ENCODE measurements around the gene COL9A2.

Gene COL9A2

DNA sequence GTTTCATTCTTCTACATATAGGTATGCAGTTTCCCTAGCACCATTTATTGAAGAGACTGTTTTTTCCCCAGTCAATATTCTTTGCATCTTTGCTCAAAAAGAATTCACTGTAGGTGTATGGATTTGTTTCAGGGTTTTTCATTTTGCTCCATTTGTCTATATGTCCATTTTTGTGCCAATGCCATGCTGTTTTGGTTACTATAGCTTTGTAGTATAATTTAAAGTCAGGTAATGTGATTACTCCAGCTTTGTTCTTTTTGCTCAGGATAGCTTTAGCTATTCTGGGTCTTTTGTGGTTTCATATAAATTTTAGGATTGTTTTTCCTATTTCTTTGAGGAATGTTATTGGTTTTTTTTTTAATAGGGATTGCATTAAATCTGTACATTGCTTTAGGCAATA, 40.5 kb upstream of the COL9A2 start:
- ATAC-seq: no peak
- TF ChIP-seq GLIS3 (CRISPR knock-in tag; IDR thresholded peaks at IDR 0.05): no peak
- TF ChIP-seq ISL1 (CRISPR knock-in tag; IDR thresholded peaks at IDR 0.05): no peak
- TF ChIP-seq ZC3H10 (CRISPR knock-in tag; IDR thresholded peaks at IDR 0.05): no peak
- TF ChIP-seq BACH2 (CRISPR knock-in tag; IDR thresholded peaks at IDR 0.05; ENCODE audit: borderline replicate concordance): no peak
- no peak for TF ChIP-seq ZNF565 (CRISPR knock-in tag; conservative IDR thresholded peaks at IDR 0.05; ENCODE audit: low read depth)
- no peak for TF ChIP-seq CSDC2 (CRISPR knock-in tag; IDR thresholded peaks at IDR 0.05)
- no peak for TF ChIP-seq PATZ1 (CRISPR knock-in tag; IDR thresholded peaks at IDR 0.05; ENCODE audit: borderline replicate concordance)
- no peak for TF ChIP-seq TOX (CRISPR knock-in tag; IDR thresholded peaks at IDR 0.05; ENCODE audit: borderline replicate concordance)
- TF ChIP-seq TSHZ2 (CRISPR knock-in tag; IDR thresholded peaks at IDR 0.05): no peak
- TF ChIP-seq, protein P1, sequence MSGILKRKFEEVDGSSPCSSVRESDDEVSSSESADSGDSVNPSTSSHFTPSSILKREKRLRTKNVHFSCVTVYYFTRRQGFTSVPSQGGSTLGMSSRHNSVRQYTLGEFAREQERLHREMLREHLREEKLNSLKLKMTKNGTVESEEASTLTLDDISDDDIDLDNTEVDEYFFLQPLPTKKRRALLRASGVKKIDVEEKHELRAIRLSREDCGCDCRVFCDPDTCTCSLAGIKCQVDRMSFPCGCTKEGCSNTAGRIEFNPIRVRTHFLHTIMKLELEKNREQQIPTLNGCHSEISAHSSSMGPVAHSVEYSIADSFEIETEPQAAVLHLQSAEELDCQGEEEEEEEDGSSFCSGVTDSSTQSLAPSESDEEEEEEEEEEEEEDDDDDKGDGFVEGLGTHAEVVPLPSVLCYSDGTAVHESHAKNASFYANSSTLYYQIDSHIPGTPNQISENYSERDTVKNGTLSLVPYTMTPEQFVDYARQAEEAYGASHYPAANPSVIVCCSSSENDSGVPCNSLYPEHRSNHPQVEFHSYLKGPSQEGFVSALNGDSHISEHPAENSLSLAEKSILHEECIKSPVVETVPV (CRISPR knock-in tag; IDR thresholded peaks at IDR 0.05): no peak
- no peak for TF ChIP-seq ZNF70 (CRISPR knock-in tag; IDR thresholded peaks at IDR 0.05)
- TF ChIP-seq, protein P2, sequence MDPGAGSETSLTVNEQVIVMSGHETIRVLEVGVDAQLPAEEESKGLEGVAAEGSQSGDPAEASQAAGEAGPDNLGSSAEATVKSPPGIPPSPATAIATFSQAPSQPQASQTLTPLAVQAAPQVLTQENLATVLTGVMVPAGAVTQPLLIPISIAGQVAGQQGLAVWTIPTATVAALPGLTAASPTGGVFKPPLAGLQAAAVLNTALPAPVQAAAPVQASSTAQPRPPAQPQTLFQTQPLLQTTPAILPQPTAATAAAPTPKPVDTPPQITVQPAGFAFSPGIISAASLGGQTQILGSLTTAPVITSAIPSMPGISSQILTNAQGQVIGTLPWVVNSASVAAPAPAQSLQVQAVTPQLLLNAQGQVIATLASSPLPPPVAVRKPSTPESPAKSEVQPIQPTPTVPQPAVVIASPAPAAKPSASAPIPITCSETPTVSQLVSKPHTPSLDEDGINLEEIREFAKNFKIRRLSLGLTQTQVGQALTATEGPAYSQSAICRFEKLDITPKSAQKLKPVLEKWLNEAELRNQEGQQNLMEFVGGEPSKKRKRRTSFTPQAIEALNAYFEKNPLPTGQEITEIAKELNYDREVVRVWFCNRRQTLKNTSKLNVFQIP (CRISPR knock-in tag; IDR thresholded peaks at IDR 0.05; ENCODE audit: borderline replicate concordance, low read depth): no peak
- TF ChIP-seq PPARA (CRISPR knock-in tag; IDR thresholded peaks at IDR 0.05; ENCODE audit: borderline replicate concordance): no peak
- no peak for TF ChIP-seq RARB (CRISPR knock-in tag; IDR thresholded peaks at IDR 0.05)
- TF ChIP-seq ARNTL (CRISPR knock-in tag; IDR thresholded peaks at IDR 0.05; ENCODE audit: borderline replicate concordance, low read depth): no peak
- TF ChIP-seq CREB5 (CRISPR knock-in tag; IDR thresholded peaks at IDR 0.05; ENCODE audit: low read depth): no peak
- TF ChIP-seq TCF4 (CRISPR knock-in tag; IDR thresholded peaks at IDR 0.05; ENCODE audit: borderline replicate concordance): no peak
- no peak for TF ChIP-seq ESRRG (CRISPR knock-in tag; IDR thresholded peaks at IDR 0.05)

- no peak for TF ChIP-seq ISL1 (CRISPR knock-in tag; IDR thresholded peaks at IDR 0.05)
- no peak for TF ChIP-seq ARNTL (CRISPR knock-in tag; IDR thresholded peaks at IDR 0.05; ENCODE audit: borderline replicate concordance, low read depth)
- no peak for TF ChIP-seq BACH2 (CRISPR knock-in tag; IDR thresholded peaks at IDR 0.05; ENCODE audit: borderline replicate concordance)
- no peak for TF ChIP-seq TCF4 (CRISPR knock-in tag; IDR thresholded peaks at IDR 0.05; ENCODE audit: borderline replicate concordance)
- no peak for TF ChIP-seq ZFP3 (CRISPR knock-in tag; IDR thresholded peaks at IDR 0.05)
- TF ChIP-seq, protein P1 (CRISPR knock-in tag; IDR thresholded peaks at IDR 0.05): no peak
- no peak for TF ChIP-seq GLIS3 (CRISPR knock-in tag; IDR thresholded peaks at IDR 0.05)
- TF ChIP-seq RARB (CRISPR knock-in tag; IDR thresholded peaks at IDR 0.05): no peak
- no peak for TF ChIP-seq TOX (CRISPR knock-in tag; IDR thresholded peaks at IDR 0.05; ENCODE audit: borderline replicate concordance)
- TF ChIP-seq PPARA (CRISPR knock-in tag; IDR thresholded peaks at IDR 0.05; ENCODE audit: borderline replicate concordance): no peak
- no peak for TF ChIP-seq TSHZ2 (CRISPR knock-in tag; IDR thresholded peaks at IDR 0.05)
- no peak for TF ChIP-seq ZNF565 (CRISPR knock-in tag; conservative IDR thresholded peaks at IDR 0.05; ENCODE audit: low read depth)
- TF ChIP-seq ZFP30 (CRISPR knock-in tag; IDR thresholded peaks at IDR 0.05): no peak
- TF ChIP-seq ZC3H10 (CRISPR knock-in tag; IDR thresholded peaks at IDR 0.05): no peak
- TF ChIP-seq CSDC2 (CRISPR knock-in tag; IDR thresholded peaks at IDR 0.05): no peak
- TF ChIP-seq SNAI2 (CRISPR knock-in tag; IDR thresholded peaks at IDR 0.05): no peak
- TF ChIP-seq ZNF70 (CRISPR knock-in tag; IDR thresholded peaks at IDR 0.05): no peak
- no peak for TF ChIP-seq ESRRG (CRISPR knock-in tag; IDR thresholded peaks at IDR 0.05)
- no peak for TF ChIP-seq PATZ1 (CRISPR knock-in tag; IDR thresholded peaks at IDR 0.05; ENCODE audit: borderline replicate concordance)
- TF ChIP-seq ZNF8 (CRISPR knock-in tag; IDR thresholded peaks at IDR 0.05): no peak
- ATAC-seq: no peak
Observed at GRCh38 chr1:40353082-40353481, 36.0 kb upstream of the COL9A2 start.

Data from SK-N-SH treated with all-trans-retinoic acid at 6 μM for 48 hours (cell line).